ENCODE measurements around the gene WIZ. TPM values are rescaled to one million over a fixed set of nuclear protein-coding genes. Genes with fewer than 3 reads are reported as not detected.

Gene WIZ
- total RNA-seq, 1 donor from 2014 or later, result 42.7 TPM

DNA sequence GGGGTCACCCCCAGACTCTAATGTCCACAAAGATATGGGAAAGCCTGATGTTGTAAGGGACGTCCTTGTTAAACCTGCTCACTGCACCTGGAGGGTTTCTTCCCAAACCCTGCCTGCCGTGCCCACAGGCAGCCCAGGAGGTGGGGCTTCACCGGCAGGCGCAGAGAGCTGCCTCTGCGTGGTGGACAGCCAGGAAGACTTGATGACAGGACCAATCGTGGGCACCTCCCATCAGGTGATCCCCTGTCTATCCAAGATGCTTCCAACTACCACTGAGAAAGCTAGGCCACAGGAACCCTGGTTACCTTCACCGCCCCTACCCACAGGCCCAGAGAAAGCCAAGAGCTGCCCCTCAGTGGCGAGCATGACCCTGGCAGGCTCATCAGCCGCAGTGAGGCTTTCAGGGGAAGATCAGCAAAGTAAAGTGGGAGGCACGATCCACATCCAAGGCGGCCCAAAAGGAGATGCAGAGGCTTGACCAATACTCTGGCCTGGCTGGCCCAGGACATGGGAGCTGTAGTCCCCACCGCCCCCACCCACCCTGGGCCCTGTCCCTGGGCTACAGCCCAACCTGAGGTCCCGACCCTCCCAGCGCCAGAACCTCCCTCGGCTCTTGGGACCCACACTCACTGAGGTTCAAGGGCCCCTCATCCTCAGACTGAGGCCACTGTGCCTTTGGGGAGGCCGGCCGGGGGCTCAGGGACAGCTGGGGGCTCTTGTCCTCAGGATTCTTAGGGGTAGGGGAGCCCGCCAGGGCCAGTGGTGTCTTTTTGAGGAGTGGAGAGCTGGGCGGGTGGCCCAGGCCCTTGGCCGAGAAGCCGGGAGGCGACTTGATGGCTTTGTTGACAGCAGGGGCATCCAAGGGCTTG lies 20.6 kb downstream of the WIZ start:
- TF ChIP-seq, protein P1, sequence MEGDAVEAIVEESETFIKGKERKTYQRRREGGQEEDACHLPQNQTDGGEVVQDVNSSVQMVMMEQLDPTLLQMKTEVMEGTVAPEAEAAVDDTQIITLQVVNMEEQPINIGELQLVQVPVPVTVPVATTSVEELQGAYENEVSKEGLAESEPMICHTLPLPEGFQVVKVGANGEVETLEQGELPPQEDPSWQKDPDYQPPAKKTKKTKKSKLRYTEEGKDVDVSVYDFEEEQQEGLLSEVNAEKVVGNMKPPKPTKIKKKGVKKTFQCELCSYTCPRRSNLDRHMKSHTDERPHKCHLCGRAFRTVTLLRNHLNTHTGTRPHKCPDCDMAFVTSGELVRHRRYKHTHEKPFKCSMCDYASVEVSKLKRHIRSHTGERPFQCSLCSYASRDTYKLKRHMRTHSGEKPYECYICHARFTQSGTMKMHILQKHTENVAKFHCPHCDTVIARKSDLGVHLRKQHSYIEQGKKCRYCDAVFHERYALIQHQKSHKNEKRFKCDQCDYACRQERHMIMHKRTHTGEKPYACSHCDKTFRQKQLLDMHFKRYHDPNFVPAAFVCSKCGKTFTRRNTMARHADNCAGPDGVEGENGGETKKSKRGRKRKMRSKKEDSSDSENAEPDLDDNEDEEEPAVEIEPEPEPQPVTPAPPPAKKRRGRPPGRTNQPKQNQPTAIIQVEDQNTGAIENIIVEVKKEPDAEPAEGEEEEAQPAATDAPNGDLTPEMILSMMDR (IDR thresholded peaks at IDR 0.05; ENCODE audit: insufficient read depth, low read length, poor library complexity, severe bottlenecking), result no peak
- Histone ChIP-seq H3K4me3 (ENCODE audit: low read depth, low read length) (no peak overlapping the region), H3K36me3 (ENCODE audit: control insufficient read depth, insufficient read depth, low read length) (peaks cover 3% of the 10 kb centered on the region), H3K27me3 (ENCODE audit: control insufficient read depth, insufficient read depth, low read length) (no peaks in the 10 kb centered on the region)
- no peak for DNase-seq (ENCODE audit: low read depth)

DNA sequence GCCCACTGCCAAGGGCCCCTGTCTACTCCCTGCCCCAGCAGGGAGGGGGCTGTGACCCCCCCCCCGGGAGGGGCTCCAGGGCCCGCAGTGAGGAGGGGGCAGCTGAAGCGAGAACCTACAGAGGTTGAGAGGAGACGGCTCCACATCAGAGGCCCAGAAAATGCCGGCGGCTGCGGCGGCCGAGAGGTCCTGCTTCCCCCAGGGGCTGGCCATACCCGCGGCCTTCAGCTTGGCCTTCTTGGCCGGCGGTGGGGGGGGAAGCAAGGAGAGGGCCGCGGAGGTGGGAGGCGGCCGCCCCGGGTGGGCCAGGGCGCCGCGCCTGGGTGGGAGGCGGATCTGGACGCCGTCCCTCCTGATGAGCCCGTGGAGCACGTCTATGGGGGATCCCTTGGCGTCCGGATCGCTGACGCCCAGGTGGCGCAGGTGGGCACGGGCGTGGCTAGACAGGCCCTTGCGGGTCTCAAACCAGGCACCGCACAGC lies 21.7 kb downstream of the WIZ start:
- DNase-seq (ENCODE audit: low read depth), result no peak
- TF ChIP-seq, protein P1 (IDR thresholded peaks at IDR 0.05; ENCODE audit: insufficient read depth, low read length, poor library complexity, severe bottlenecking), result no peak
- H3K27me3 ChIP-seq (ENCODE audit: control insufficient read depth, insufficient read depth, low read length), result no peaks in the 10 kb centered on the region
- peaks cover 5% of the 10 kb centered on the region for H3K36me3 ChIP-seq (ENCODE audit: control insufficient read depth, insufficient read depth, low read length)
- no peak overlapping the region for H3K4me3 ChIP-seq (ENCODE audit: low read depth, low read length)

DNA sequence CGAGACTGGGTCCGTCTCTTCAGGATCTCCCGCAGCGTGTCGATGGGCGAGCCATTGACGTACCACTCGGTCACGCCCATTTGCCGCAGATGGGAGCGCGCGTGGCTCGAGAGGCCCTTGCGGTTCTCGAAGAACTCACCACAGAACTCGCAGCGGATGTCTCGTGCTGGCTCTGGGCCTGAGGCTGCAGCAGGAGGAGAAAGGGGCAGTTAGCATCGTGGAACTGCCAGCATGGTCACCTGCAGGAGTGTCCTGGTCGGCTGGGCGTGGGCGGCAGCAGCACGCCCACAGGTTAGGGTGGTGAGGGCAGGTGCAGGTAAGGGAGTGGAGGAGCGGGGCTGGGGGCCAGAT lies 22.4 kb downstream of the WIZ start:
- peaks cover 5% of the 10 kb centered on the region for H3K36me3 ChIP-seq (ENCODE audit: control insufficient read depth, insufficient read depth, low read length)
- no peak for DNase-seq (ENCODE audit: low read depth)

DNA sequence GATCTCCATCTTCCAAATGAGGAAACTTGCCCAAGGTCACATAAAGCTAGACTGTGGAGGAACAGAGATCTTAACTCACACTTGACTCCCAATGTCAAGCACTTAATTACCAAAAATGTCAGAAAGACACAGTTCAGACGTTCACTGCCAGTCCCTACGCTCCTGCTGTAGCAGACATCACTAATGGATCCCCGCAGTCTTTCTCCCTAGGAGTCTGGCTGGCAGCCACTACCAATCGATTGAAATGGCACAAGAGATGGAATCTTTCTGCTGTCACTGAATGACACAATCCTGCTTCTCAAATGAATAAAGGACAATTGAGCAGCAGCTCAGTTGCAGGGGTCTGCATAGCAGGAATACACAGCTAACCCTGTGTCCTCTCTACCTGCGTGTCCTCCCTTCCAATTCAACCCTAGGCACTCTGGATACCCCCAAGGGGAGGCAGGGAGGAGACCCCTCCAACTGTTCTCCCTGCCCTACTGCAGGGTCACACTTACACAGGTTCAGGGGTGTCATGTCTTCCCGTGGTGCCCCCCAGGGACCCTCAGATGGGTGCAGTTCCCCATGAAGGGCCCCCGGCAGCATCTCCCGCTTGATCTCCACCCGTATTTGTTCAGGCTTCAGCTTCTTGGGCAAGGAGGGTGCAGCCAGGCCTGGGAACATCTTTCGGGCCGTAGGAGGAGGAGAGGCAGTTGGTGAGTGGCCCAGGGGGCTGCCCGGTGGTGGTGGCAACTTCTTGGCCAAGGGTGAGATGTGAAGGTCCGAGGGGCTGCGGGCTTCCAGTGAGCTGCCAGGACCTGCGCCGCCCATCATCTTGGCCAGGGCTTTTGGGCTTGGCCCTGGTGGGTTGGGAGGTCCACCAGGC lies 23.0 kb downstream of the WIZ start:
- Histone ChIP-seq H3K27me3 (ENCODE audit: control insufficient read depth, insufficient read depth, low read length) (no peaks in the 10 kb centered on the region), H3K36me3 (ENCODE audit: control insufficient read depth, insufficient read depth, low read length) (peaks cover 5% of the 10 kb centered on the region), H3K4me3 (ENCODE audit: low read depth, low read length) (no peak overlapping the region)
- no peak for DNase-seq (ENCODE audit: low read depth)
- TF ChIP-seq, protein P1 (IDR thresholded peaks at IDR 0.05; ENCODE audit: insufficient read depth, low read length, poor library complexity, severe bottlenecking), result no peak

More for the DNA sequence above, 22.4 kb downstream of the WIZ start:
- no peak overlapping the region for H3K4me3 ChIP-seq (ENCODE audit: low read depth, low read length)
- H3K27me3 ChIP-seq (ENCODE audit: control insufficient read depth, insufficient read depth, low read length), result no peaks in the 10 kb centered on the region
- TF ChIP-seq, protein P1 (IDR thresholded peaks at IDR 0.05; ENCODE audit: insufficient read depth, low read length, poor library complexity, severe bottlenecking), result no peak

DNA sequence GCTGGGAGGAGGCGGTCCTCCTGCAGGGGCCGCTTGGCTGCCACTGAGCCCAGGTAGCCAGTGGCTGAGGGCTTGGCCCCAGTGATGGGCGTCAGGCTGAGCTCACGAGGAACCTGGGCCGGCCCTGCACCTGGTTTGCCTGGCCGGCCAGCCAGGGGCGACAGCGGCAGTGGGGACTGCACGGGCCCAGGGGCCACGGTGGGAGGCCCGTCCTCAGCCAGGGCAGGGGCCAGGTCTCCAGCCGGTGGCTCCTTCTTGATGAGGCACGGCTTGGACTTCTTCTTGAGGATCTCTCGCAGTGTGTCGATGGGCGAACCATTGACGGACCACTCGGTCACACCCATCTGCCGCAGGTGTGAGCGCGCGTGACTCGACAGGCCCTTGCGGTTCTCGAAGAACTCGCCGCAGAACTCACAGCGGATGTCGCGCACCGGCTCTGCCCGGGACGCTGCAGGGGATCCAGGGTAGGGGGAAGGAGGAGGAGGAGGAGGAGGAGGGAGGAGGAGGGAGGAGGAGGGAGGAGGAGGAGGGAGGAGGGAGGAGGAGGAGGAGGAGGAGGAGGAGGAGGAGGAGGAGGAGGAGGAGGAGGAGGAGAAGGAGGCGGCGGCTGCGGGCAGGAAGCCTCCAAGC lies 24.3 kb downstream of the WIZ start:
- Histone ChIP-seq H3K27me3 (ENCODE audit: control insufficient read depth, insufficient read depth, low read length) (no peaks in the 10 kb centered on the region), H3K36me3 (ENCODE audit: control insufficient read depth, insufficient read depth, low read length) (peaks cover 5% of the 10 kb centered on the region), H3K4me3 (ENCODE audit: low read depth, low read length) (no peak overlapping the region)
- no peak for DNase-seq (ENCODE audit: low read depth)
- TF ChIP-seq, protein P1 (IDR thresholded peaks at IDR 0.05; ENCODE audit: insufficient read depth, low read length, poor library complexity, severe bottlenecking), result no peak
